HG02798 (cell line): ENCODE measurements around the gene METRNL.

Source experiments
- ATAC-seq: cut with Tn5 transposase; IDR thresholded peaks from one replicate; pipeline ENCODE4 v1.9.1; 2021; ENCODE audit warnings: mild to moderate bottlenecking; ENCODE audit not compliant: unreplicated experiment, poor library complexity

METRNL gene

DNA sequence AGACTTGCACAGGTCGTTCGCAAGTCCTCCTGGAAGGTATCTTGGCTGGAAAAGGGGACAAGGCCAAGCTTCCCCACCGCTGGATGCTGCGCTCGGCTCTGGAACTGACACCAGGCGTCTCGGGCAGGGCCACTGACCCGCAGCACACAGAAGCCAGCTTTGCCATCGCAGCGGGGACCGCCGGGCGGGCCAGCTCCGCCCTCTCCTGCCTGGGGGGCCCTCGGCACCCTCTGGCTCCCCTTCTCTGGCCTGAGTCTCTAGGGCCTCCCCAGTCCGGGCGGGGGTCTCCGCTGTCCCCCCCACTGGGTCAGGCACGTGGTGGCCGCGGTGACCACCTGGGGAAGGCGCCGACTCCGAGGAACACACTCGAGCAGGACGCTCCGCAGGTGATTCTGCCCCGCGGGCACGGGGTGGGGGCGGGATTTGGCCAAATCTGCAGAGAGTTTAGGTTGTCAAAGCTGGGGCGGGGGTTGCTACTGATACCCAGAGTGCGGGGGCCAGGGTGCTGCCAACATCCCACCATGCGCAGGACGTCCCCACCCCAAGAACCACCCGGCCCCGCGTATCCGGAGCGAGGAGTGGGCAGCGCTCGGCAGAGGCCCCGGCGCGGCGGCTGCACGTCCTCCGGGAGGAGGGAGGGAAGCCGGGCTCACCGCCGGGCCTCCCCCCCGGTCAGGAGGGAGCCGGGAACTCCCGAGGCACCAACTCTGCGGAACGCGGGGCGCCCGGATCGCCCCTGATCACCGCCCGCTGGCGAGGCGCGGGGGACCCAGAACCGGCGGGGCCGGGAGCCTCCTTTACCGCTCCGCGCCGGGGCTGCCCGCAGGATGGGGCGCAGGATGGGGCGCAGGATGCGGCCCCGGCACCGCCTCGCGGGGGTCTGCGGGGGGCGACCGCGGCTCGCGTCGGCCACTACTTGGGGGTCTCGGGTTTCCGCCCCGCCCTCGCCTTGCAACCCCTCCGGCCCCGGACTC, 744 bp upstream of the METRNL start:
- ATAC-seq, result no peak

GRCh38 chr17:83079766-83080578, 563 bp downstream of the METRNL start:
- peak; percentile 18 for ATAC-seq

GRCh38 chr17:83080579-83080857, 1.1 kb downstream of the METRNL start:
- peak; percentile 6 for ATAC-seq

- ATAC-seq, result peak; percentile 21
Observed at GRCh38 chr17:83080858-83081683, 1.7 kb downstream of the METRNL start.

DNA sequence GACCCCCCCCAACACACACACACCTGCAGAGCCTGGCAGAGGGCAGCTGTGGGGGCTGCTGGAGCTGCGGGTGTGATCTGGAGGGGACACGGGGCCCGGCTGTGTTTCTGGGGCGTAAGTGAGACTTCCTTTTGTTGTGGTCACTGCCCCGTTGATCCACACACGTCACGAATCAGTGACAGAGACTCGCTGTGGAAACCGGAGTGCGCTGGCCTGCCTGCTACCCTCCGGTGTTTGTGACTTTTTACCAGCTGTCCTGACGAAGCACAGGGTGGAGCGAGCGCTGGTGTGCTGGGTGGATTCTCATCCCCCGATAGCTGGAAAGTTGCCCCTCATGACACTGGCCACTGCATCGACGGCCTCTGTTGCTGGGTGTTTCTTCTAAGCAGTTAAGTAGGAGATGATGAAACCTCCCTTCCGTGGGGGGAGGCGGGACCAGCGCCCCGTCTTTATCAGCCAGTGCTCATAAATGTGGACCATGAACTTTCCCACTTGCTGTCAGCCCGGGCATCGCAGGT, 2.3 kb downstream of the METRNL start:
- no peak for ATAC-seq

DNA sequence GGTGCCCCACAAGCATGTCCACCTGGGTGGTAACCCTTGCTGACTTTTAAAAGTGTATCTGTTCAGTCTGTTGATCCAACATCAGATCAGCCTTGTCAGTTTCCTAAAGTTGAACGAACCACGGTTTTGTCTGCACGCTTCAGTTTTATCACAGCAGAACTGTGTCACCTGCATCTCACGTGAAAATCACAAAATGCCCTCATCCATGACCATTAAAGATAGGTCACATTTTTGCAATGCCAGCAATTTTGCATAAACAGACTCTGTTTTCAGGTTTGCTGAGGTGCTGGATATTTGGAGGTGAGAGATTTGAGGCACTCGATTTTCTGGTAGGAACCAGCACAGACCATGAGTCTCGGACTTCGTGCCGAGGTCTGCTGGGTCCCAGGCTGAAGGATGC, 3.0 kb downstream of the METRNL start:
- no peak for ATAC-seq

DNA sequence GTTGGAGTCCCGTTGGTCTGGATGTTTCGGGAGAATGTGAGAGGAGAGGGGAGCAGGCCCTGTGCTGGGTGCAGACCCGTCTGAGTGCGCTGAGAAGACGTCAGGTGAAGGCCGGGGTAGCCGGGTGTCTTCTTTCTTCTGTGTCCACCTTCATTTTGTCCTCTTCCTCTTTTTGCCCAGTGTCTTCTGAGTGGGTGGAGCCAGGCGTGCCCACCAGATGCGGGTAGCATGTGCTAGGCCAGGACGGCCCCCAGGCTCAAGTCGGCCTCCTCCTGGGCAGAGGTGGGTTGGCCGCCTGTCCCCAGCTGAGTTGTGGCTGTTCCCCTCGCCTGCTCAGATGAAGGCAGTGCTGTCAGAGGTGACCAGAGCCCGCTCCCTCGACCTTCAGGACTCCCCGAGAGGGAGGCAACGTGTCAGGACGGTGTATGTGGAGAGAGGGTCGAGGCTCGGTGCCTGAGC, 3.5 kb downstream of the METRNL start:
- no peak for ATAC-seq

DNA sequence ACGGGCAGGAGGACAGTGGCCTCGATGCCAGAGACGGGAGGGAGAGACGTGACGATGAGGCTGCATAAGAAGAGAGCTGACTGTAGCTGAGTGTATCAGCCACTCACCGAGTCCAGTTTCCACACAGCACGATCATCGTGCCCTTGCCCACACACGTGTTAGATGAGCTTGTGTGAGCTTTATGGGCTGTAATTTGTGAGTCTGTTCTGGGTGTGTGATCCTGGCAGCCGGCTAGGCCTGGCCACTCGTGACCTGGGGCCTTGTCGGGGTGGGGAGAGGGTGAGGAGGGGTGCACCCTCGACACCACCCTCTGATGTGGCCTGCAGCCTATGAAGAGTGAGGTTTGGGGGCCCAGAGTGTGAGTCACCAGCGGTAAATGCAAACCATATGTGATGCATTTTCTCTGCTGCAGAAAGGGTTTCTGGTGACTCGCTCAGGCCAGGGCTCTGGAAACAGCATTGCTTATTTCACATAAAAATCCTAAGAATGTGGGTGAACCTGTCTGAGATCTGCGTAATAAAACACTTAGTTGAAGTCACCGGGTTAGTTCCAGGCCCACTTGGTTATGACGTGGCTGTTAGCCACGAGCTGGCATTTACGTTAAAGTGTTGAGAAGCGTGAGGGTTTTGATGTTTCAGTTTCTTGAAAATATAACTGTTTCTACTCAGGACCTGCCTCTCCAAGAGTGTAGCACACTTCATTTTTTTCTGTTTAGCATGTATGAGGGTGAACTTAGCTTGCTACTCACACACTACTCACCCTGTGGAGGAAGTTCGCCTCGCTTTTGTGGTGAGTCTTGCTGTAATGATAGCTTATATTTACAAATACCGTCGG, 4.2 kb downstream of the METRNL start:
- no peak for ATAC-seq

DNA sequence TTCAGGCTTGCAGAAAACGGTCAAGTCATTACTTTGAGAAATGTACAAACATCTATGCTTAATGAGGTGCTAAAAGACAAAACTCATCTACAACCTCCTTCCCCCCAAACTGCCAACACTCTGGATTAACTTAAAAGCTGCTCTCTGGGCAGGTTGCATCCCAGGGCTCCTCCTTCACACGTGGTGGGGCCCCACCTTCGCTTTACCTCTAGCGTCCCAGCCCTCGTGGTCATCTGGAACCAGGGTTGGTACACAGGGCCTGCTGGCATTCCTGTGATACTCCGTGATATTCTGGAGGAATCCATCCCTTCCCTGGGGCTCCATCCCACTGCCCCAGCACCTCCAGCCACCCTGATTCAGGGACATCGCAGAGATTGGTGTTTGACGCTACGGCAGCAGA, 4.8 kb downstream of the METRNL start:
- ATAC-seq, result no peak

GRCh38 chr17:83084621-83085056, 5.2 kb downstream of the METRNL start:
- no peak for ATAC-seq

DNA sequence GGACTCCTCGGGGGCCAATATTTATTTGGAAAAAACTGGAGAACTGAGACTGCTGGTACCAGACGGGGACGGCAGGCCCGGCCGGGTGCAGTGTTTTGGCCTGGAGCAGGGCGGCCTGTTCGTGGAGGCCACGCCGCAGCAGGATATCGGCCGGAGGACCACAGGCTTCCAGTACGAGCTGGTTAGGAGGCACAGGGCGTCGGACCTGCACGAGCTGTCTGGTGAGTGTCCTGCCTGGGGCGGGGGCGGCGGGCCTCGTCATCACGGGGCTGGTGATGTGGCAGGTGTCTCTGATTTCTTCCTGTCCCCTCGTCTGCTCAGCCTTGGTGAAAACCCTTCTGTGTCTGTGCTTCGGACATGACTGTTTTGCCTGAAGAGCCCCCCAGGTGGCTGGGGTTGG, 5.7 kb downstream of the METRNL start:
- ATAC-seq, result no peak

DNA sequence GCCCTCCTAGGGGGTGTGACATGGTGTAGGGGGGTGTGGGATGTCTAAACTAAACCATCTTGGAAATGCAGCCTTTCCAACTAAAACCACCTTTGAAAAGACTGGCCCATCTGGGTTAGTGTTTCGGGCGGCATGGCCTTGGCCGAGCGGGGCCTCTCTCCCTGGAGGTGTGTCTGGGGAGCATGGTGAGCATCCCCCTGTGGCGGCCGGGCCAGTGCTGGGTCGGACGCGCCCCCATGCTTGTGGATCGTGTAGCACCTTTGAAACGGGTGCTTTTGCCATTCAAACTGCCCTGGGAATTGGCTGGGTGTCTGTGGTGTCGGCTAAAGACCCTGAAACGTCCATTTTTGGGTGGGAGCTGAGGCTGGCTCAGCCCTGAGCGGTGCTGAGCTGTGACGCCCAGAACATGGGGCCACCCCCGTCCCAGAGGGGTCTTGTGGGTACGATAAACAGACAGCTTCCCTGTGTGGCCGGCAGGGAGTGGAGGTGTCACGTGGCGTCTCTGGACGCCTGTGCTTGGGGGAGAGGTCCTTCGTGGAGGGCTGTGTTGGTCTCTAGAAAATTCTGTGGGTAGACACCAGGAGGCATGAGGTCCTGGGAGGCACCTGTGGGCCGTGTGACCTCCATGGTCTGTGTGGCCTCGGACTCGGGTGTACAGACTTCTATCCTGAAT, 6.3 kb downstream of the METRNL start:
- no peak for ATAC-seq

DNA sequence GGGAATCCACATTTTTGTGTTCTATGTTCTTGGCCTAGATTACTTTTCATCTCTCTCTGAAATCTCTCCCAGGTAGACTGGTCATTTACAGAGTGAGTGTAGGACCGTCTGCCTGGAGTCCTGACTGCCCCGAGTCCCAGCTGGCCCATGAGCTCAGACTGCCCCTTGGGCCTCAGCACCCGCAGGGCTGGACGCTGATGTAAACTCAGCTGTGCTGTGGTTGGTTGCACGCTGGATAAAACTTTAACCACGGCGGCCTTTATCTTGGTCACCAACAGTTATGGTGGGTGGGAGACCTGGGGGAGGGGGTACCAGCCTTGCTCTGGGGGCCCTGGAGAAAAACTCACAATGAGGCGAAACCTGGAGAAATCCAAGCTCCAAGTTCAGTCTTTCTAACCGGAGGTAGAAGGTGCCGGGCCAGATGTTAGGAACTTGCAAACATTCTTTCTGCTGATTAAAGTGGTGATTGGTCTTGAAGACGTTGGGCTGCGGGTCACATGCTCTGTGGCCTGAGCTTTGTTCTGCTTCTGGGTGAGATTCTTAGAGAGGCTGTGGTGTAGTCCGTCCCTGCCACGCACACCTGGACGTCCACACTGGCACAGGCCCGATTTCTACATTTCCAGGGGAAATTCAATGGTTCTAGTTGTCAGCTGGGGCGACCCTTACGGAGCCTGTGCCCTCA, 6.9 kb downstream of the METRNL start:
- ATAC-seq, result no peak

GRCh38 chr17:83086907-83087787, 7.7 kb downstream of the METRNL start:
- ATAC-seq, result no peak

DNA sequence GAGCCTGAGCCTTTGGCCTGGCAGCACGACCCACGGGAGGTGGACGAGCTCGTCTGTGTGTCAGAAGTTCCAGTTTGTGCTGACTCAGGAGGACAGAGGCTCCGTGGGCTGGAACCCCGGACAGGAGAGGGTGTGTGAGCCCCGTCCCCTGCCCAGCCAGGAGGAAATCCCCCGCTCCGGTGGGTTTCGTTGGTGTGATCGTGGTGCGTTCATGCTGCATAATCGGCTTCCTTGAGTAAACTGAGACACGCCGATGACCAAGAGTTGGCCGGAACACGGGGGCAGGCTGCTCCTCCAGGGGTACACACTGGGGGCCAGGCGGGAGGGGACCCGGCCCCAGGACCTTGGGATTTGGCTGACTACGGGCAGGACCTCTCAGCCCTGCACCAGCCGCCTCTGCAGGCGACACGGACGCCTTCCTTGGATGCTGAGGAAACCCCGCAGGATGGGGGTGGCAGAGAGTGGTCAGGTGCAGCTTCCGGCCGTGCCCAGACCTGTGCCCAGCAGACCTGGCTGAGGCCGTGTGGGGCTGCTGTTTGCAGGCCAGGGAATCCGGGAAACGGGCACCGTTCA, 8.5 kb downstream of the METRNL start:
- ATAC-seq, result no peak

- ATAC-seq, result no peak
Observed at GRCh38 chr17:83088451-83088850, 9.0 kb downstream of the METRNL start.

DNA sequence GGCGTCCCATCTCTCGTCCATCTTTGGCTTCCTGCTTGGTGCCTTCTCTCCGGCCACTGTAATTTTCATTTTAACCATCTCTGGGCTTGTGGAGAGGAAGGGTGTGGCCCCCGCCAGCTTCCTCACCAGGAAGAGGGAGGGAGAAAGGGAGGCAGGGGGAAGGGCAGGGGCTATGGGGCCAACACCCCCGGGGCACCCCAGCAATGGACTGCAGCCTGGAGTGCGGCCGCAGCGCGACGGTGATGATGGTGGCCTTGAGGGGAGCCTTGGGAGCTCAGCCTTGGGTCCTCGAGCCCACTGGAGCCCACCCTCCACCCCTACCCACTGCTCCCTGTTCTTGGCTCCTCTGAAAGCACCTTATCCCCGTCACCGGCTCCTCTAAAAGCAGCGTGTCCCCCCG, 9.5 kb downstream of the METRNL start:
- no peak for ATAC-seq
